HG03457 (cell line): ENCODE measurements around the gene GAS7.

Source experiments
- ATAC-seq: cut with Tn5 transposase; IDR thresholded peaks from one replicate; pipeline ENCODE4 v1.9.1; 2021; ENCODE audit warnings: moderate number of reproducible peaks; ENCODE audit not compliant: unreplicated experiment

The GAS7 gene

GRCh38 chr17:9956474-9957131, 241.8 kb downstream of the GAS7 start:
- ATAC-seq = no peak

GRCh38 chr17:9953492-9953891, 244.9 kb downstream of the GAS7 start:
- ATAC-seq = no peak

GRCh38 chr17:9951803-9952202, 246.6 kb downstream of the GAS7 start:
- no peak for ATAC-seq

DNA sequence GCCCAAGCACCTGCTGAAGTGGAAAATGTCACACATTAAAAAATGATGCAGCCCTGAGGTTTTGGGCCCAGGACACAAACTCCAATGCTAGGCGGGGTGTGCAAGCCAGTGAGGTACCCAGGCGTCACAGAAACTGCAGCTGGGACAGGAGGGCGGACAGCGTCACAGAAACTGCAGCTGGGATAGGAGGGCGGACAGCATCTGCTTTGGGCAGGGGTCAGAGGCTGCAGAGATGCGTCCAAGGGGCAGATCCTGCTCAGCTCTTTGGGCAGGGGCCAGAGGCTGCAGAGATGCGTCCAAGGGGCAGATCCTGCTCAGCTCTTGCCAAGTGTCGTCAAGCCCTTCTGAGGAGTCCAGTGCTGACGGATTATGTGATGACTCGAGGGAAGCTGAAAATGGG, 249.5 kb downstream of the GAS7 start:
- ATAC-seq = no peak

DNA sequence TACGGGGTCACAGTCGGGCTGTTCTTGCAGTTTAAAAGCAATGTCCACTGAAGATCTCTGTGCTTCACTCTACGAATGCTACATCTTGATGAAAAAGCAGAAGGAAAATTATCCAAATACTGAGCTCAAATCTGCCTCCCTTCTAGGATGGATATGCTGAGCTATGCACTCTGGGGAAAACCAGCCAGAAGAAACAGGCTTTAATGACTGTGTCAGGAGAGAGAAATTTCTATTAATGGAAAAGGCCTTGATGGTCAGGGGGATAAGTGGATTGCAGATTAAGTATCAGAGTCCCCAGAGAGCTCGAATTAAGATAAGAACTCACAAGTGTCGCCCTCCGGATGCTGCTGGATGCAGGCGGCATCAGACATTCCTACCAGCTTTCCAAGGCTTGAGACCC, 253.7 kb downstream of the GAS7 start:
- ATAC-seq = no peak

GRCh38 chr17:9943343-9943742, 255.1 kb downstream of the GAS7 start:
- ATAC-seq = no peak

DNA sequence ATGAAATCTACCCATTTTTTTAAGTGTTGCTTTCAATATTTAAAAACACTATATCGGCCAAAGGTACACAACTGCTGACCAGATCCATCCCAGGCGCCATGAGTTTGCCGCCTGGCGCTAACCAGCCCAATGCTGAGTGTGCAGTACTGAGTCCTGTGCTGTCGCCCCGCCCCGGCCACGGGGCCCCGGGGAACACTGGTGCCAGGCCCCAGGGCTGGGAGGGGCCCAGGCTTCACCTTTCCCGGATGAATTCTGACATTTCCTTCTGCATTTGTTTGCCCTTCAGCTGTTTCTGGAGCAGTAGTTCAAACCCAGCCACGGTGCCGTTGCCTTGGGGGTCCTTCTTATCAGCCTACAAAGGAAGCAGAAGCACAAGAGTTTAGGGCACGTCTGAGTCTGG, 255.5 kb downstream of the GAS7 start:
- ATAC-seq = no peak

- no peak for ATAC-seq
Measured at GRCh38 chr17:9941305-9941704, 257.1 kb downstream of the GAS7 start.

- no peak for ATAC-seq
Measured at GRCh38 chr17:9940841-9941240, 257.6 kb downstream of the GAS7 start.

DNA sequence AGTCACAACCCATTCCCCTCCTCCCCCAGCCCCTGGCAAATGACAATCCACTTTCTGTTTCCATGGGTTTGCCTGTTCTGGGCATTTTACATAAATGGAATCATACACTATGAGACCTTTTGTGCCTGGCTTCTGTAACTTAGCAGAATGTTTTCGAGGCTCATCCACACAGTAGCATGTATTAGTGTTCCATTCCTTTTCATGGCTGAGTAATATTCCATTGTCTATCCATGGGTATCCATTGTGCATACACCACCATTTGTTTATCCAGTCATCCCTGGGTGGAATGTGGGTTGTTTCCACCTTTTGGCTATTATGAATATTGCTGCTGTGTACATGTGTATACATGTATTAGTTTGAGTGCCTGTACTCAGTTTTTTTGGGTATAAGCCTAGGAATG, 259.6 kb downstream of the GAS7 start:
- no peak for ATAC-seq

GRCh38 chr17:9937901-9938300, 260.5 kb downstream of the GAS7 start:
- ATAC-seq = no peak

DNA sequence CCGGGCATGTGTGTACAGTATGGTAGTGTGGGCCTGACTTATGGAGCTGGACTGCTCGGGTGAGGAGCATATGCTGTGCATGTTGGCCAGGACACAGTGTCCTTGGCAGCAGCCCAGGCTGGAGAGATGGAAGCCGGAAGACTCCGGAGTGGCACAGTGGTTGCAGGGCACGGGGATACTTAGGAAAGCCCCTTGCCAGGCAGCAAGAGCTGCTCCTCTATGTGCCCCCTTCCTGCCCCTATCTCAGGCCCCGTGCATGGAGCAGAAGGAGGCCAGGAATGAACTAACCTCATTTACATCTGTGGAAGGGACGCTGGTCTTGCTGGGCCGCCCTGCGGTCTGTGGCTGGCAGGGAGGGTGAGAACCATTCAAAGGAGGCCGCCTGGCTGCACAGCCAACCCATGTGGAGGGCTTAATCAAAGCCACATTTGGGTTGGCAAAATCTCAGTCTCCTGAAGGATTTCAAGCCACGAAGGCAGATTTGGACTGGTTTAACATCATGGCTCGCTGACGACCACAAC, 261.1 kb downstream of the GAS7 start:
- no peak for ATAC-seq

DNA sequence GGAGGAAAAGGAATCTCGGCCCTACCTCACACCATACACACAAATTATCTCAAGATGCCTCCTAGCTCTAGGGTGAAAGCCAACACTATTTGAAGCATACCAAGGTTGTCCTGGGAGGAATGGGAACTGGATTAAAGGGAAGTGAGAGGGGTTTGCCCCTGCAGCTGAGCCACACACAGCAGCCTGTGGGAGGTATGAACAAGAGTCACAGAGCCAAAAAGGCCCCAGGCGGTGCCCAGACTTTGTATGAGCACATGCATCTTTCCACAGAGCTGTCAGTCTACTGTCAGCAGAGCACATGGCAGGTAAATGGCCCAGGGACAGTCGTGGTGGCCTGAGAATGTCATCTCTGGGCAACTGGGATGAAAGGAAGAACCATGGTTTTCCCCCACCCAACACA, 262.3 kb downstream of the GAS7 start:
- no peak for ATAC-seq

DNA sequence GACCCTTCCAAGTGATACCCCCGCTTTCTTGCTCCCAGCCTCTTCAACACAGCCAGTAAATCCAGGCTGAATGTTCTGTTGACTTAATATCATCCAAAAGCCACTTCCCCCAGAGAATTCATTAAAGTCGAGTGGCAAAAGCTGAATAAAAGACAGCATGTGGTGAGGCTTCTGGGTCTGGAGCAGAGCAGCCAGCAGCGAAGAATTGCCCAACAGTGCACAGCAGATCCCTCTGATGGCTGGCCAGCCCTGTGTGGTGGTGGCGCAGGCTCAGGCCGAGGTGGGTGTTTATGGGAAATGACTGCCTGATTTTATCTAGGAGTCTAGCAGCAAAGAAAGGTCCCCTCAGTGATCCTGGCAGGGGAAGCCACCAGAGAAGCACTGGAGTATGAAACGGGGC, 263.0 kb downstream of the GAS7 start:
- no peak for ATAC-seq

GRCh38 chr17:9934331-9934730, 264.1 kb downstream of the GAS7 start:
- ATAC-seq = no peak

- ATAC-seq = no peak
Measured at GRCh38 chr17:9932491-9932890, 265.9 kb downstream of the GAS7 start.

GRCh38 chr17:9931144-9931741, 267.2 kb downstream of the GAS7 start:
- no peak for ATAC-seq

- ATAC-seq = no peak
Measured at GRCh38 chr17:9929871-9930270, 268.5 kb downstream of the GAS7 start.

DNA sequence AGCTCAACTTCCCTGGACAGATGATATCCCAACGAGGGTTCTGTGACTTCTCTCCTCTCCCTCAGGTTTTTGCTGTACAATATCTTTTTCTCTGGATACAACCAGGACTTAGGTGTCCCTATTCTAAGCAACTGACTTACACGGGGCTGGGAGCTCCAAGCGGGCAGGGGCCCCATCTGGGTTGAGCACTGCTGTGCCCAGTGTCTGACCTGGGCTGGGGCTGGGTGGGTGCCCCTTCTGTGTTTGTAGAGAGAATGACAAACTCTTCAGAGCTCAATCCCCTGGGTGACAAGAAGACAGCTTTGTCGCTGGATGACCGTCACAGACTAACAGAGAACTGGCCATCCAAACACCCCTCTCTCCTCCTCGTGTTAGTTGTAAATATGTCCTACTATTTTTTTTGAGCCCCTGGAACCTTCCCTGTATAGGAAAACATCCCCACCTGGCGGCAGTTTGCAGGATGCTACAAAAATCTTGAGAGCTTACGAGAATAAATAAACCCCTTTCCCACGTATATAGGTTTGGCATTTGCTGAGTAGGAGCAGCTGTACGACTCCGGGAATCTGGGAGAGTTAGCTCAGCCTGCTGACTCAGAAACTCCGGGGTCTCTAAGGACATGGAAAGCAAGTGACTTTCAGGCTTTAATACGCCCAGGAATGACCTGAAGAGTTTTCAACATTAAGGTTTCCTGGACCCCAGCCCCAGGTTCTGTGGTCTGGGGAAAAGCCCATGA, 269.6 kb downstream of the GAS7 start:
- ATAC-seq = no peak

DNA sequence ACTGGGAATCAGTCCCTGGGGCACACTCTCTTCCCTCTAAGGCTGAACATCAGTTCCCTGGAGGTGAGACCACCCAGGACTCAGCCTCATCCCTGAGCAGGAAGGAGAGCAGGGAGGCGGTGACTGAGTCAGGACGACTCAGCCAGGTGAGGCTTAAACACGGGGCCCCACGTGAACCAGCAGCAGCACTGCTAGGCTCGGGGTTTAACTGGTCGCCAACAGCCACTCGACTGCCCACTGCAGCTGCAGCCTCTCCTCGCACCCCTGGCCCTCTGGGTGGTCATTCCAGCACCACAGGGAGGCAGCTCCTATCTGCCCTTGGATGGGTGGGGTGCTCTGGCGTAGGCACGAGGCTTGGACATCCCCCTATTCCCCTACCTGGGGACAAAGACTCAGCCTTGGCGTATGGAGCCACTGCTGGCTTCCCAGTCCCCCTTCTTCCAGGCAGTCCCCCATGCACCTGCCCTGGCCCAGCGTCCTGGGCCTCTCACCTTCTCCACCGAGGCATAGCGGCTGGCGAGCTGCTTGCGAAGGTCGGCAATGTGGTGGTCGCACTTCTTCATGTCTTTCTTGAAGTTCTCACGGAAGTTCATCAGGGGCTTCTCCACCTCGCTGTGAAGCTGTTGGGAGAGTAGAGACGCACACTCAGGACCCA, 272.1 kb downstream of the GAS7 start:
- ATAC-seq = no peak

DNA sequence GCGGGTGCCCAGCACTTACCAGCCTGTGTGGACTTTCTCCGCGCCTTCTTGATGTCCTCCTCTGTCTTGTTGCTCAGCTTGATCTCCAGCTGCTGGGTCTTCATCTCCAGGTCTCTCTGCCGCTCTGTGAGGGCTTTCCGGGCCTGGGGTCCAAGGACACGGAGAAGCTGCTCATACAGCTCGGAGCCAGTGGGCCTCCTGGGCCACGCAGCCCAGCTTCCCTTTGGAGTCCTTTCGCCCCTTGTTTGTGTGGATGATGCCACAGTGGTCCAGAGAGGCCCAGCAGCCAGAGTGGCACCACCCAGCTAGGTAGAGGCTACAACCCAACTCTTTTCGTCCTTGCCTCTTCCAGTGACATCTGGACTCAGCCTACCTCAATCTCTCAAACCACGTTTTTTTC, 272.9 kb downstream of the GAS7 start:
- no peak for ATAC-seq

DNA sequence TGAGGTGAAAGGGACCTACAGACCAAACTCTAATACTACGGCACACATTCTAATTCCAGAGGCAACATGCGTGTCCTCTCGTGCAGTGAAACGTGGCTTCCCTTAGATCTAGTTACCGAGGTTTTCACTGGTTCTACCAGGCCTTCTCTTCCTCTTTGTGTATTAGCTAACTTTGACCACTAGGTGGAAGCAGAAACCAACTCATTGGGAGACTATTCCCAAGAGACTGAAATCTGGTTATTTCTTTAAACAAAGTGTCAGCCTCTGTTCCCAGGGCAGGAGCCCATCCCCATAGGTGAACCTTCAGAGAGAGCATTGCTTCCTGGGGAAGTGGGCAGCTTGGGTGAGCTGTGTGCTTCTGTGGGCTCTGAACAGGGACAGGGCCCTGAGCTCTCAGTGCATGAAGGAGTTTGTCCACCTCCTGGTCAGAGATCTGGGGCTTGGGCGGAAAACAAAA, 273.6 kb downstream of the GAS7 start:
- no peak for ATAC-seq
